OCI-LY7 (cell line): ENCODE results near the gene EIF3F.

Experiments
- CTCF ChIP-seq: fragments of 200-600 bp; sonication (generic); conservative IDR thresholded peaks from 2 replicates; pipeline ENCODE4 v1.5.1; 2014; ENCODE audit warnings: mild to moderate bottlenecking, antibody characterized with exemption, low read length, moderate library complexity, mixed read lengths
- EZH2phosphoT487 ChIP-seq: fragments of 200-600 bp; sonication (generic); IDR thresholded peaks from 2 replicates; pipeline ENCODE4 v1.6.1; 2018; ENCODE audit warnings: low read depth, borderline replicate concordance, mild to moderate bottlenecking, mixed run types, antibody characterized with exemption, low read length, moderate library complexity, mixed read lengths

GRCh38 chr11:8022876-8023275 lies 35.7 kb downstream of the EIF3F start:
- TF ChIP-seq CTCF (no peak), EZH2phosphoT487 (no peak)
